Lower leg skin (tissue), 4 donors: ENCODE results near the gene EYA2. TPM values are rescaled to one million over a fixed set of nuclear protein-coding genes. Genes with fewer than 3 reads are reported as not detected.

ENCODE experiments used
- DNase-seq, 2 donors: peaks; one replicate each; pipeline ENCODE4 v3.0.0-alpha.2; 2019; ENCODE audit warnings: low spot score in 2 of 2
- H3K4me3 ChIP-seq: fragments of 200-600 bp; sonication (generic); 2 replicates; pipeline ENCODE4 v1.5.1; 2017; ENCODE audit warnings: mild to moderate bottlenecking, low read depth; ENCODE audit not compliant: poor library complexity, severe bottlenecking
- POLR2A ChIP-seq, 2 donors: fragments of 450-650 bp; IDR thresholded peaks; one replicate each; pipeline ENCODE4 v1.6.1; 2016 to 2017; ENCODE audit warnings: antibody characterized with exemption in 2 of 2, mild to moderate bottlenecking in 1 of 2, moderate library complexity in 1 of 2
- WGBS, 2 donors: methylation state at CpG; one replicate each; pipeline ENCODE4 v1.1.5; 2018; 5-methylcytosine and 5-hydroxymethylcytosine counted together
- intact Hi-C: fragments of 100-400 bp; cut with DNase I; formaldehyde crosslinking; loops from one replicate; pipeline ENCODE4 v1.15.0; 2023; ENCODE audit warnings: low total_unique reads
- total RNA-seq, 4 donors: library from RNA; depleted of rRNA; stranded (reverse); fragments of >200 nt; gene quantifications; one replicate each; pipeline ENCODE4 v1.1.0, GENCODE V29; 2016
- TF ChIP-seq, protein P1 (sequence below), 3 donors: fragments of 450-650 bp; IDR thresholded peaks; one replicate each; pipeline ENCODE4 v1.5.1; 2016; ENCODE audit warnings: antibody characterized with exemption in 3 of 3, mild to moderate bottlenecking in 3 of 3, moderate library complexity in 2 of 3

EYA2 gene
- total RNA-seq, 4 donors from 2014 or later: 0.63 to 6.1 (median 3.3) TPM

- 92 to 93% methylated on average over 13 of the region's 13 CpGs for WGBS, 2 donors
- no peak overlapping the region for H3K4me3 ChIP-seq
- TF ChIP-seq, protein P1, sequence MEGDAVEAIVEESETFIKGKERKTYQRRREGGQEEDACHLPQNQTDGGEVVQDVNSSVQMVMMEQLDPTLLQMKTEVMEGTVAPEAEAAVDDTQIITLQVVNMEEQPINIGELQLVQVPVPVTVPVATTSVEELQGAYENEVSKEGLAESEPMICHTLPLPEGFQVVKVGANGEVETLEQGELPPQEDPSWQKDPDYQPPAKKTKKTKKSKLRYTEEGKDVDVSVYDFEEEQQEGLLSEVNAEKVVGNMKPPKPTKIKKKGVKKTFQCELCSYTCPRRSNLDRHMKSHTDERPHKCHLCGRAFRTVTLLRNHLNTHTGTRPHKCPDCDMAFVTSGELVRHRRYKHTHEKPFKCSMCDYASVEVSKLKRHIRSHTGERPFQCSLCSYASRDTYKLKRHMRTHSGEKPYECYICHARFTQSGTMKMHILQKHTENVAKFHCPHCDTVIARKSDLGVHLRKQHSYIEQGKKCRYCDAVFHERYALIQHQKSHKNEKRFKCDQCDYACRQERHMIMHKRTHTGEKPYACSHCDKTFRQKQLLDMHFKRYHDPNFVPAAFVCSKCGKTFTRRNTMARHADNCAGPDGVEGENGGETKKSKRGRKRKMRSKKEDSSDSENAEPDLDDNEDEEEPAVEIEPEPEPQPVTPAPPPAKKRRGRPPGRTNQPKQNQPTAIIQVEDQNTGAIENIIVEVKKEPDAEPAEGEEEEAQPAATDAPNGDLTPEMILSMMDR (IDR thresholded peaks at IDR 0.05): no peak
- TF ChIP-seq POLR2A (IDR thresholded peaks at IDR 0.05): no peak
- DNase-seq: peak in 1 of 2 donors; percentile 61
- intact Hi-C loops: no loop called here
These were observed 83.4 kb downstream of the EYA2 start for GRCh38 chr20:46977909-46978588.

DNA sequence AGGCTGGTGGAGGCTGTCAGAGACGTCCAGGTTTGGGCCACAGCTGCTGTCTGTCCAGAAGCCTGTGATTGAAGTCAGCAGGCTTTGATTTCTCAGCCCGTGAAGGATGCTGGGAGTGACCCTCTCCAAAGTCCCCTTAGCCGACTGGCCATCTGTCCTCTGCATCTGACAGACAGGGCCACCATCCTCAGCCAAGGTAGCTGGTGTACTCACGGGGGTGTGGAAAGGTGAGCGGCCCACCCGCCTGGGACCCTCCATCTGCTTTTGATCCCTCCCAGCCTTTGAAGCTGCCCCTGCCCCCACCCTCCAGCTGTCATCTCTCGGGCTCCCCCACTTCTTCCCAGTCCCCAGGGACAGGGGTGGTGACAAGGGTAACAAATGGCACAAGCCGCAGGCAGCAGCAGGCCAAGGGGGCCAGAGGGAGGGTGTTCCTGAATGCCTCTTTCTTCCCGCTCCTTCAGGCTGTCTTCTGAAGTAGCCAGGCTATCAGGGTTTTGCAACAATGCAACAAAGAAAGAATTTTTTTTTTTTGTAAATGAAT is 84.4 kb downstream of the EYA2 start:
- H3K4me3 ChIP-seq: no peak overlapping the region
- intact Hi-C loops: loop anchor here (1.0 kb wide), 1 partner anchor 24 kb away; no protein-coding TSS in a partner anchor
- peak in 1 of 2 donors; percentile 70 for DNase-seq
- TF ChIP-seq, protein P1 (IDR thresholded peaks at IDR 0.05): no peak
- TF ChIP-seq POLR2A (IDR thresholded peaks at IDR 0.05): no peak
- WGBS, 2 donors: 44 to 67% methylated on average over 9 of the region's 9 CpGs

DNA sequence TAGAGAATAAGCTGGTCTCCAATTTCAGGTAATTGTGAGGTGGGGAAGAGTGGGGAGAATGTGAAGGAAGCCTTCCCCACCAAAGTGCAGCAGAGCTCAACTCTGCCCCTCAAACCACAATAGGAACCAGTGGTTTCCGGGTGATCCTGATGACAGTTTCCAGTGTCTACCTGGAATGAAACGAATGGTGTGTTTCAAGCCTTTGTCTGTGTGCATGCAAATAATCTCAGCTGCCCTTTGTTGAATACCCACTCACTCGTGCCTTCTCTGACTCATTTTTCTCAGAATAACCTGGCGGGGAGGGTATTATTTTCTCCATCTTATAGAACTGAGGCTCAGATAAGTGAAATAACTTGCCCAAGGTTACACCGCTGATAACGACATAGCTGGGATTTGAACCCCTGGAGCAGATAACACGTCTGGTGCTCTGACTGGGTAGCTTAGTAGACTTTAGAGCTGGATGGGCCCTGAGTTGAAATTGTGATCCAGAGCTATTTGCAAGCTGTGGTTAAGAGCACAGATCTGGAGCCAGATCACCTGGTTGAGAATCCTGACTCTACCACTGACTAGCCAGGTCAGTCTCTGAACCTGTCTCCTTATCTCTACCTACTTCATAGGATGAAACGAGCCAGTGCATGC is 85.1 kb downstream of the EYA2 start:
- intact Hi-C loops: loop anchor here (1.0 kb wide), 1 partner anchor 24 kb away; no protein-coding TSS in a partner anchor
- 61 to 71% methylated on average over 8 of the region's 8 CpGs for WGBS, 2 donors
- TF ChIP-seq POLR2A (IDR thresholded peaks at IDR 0.05): no peak
- TF ChIP-seq, protein P1 (IDR thresholded peaks at IDR 0.05): no peak
- no peak overlapping the region for H3K4me3 ChIP-seq
- peak in 1 of 2 donors; percentile 60 for DNase-seq

DNA sequence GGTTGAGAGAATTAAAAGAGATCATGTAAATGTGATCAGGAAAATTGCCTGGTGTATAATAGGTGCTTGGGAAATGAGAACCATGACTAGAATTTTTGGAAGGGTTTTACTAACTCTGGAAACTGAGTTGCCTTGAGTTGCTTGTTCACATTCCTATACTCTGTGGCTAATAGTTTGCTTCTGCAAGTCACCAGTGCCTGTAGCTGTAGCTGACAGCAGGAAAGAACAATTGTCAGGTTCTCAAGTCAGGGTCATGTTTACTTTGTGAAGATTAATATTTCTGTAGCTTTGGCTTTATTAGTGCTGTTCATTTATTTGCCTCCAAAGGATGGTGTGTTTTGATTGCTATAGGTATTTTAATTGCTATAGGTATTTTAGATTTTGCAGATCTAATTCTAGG is 86.5 kb downstream of the EYA2 start:
- no peak overlapping the region for H3K4me3 ChIP-seq
- intact Hi-C loops: no loop called here
- DNase-seq: peak in 1 of 2 donors; percentile 10
- TF ChIP-seq POLR2A (IDR thresholded peaks at IDR 0.05): no peak
- TF ChIP-seq, protein P1 (IDR thresholded peaks at IDR 0.05): no peak

DNA sequence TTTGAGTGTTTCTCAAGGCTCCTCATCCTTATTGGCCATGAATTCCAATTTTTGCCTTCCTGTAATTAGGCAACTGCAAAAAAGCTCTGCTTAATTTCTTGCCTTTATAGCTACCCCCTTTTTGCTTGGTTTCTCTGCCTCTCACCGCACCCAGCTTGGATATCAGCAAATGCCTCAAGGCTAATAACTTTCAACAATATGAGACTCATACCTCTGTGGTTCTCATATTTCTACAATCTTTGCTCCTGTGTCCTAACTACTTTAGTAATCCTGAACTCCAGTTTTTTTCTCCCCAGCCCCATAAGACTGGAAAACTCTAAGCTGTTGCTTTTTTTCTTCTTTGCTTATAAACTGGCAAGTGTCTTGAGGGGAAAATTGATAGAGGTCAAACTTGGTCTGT is 88.8 kb downstream of the EYA2 start:
- 49 to 64% methylated on average over 1 of the region's 1 CpG for WGBS, 2 donors
- no peak for TF ChIP-seq POLR2A (IDR thresholded peaks at IDR 0.05)
- TF ChIP-seq, protein P1 (IDR thresholded peaks at IDR 0.05): no peak
- no peak for DNase-seq
- intact Hi-C loops: no loop called here
- no peak overlapping the region for H3K4me3 ChIP-seq
